ENCODE data around the gene SLC25A10.
"Not testable (repeated sequence)": the region's sequence is repeated elsewhere in the genome, so short reads cannot be mapped to it uniquely, and the experiment has no call there.

Gene SLC25A10

DNA sequence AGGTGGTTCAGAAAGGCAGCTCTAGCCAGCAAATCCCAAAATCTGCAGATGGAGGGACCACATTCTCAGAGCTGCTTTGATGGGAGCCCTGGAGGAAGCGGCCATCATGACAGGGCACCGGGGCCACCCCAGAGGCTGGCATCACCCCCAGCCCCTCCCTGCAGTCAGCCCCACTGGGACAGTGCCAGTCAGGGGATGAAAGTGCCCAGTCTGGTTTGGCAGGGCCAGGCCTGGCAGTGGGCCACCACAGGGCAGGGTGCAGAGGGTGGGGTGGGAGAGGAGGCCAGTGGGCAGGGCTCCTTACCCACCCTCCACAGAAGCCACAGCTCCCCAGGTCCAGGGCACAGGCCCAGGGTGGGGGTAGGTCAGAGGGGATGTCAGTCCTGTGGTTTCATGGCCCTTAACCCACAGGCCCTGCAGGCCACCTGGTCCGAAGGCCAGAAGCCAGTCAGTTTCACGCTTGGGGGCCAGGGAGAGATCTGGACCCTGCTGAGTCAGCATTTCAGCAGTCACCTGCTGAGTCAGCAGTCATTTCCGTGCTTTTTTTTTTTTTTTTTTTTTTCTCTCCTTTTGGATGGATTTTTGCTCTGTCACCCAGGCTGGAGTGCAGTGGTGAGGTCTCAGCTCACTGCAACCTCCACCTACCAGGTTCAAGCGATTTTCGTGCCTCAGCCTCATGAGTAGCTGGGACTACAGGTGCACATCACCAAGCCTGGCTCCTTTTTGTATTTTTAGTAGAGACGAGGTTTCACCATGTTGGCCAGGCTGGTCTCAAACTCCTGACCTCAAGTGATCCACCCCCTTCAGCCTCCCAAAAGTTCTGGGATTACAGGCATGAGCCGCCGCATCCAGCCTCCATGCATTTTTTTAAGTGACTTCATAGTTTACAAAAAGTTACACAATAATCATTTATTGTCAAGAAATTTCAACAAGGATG is 10.4 kb downstream of the SLC25A10 start:
- no peak for DNase-seq (ENCODE audit: low read depth)

DNA sequence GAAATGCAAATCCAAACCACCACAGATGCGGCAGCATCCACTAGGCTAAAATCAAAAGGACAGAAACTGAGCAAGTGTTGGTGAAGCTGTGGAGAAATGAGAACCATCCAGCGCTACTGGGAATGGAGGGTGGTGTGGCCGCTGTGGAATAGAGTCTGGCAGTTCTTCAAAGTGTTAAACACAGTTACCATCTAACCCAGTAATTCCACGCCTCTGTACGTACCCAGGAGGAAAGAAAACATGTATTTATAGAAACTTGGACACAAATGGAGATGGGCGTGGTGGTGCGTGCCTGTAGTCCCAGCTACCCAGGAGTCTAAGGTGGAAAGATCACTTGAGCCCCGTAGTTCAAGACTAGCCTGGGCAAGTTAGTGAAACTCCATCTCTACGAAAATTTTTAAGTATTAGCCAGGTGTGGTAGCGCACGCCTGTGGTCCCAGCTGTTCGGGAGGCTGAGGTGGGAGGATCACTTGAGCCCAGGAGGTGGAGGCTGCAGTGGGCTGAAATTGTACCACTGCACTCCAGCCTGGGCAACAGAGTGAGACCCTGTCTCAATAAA is 11.6 kb downstream of the SLC25A10 start:
- DNase-seq (ENCODE audit: low read depth), result no peak

DNA sequence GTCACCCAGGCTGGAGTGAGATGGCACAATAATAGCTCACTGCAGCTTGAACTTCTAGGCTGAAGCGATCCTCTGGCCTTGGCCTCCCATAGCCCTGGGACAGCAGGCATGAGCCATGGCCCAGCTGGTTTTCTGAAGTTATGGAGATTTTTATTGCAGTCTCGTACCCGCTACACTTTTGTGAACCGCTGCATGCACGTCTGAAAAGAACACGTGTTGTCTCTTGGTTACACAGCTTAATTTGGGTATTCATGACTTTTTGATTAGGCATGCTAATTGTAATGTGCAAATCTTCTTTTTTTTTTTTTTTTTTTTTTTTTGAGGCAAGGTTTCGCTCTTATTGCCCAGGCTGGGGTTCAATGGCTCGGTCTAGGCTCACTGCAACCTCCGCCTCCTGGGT is 13.4 kb downstream of the SLC25A10 start:
- no peak for DNase-seq (ENCODE audit: low read depth)

DNA sequence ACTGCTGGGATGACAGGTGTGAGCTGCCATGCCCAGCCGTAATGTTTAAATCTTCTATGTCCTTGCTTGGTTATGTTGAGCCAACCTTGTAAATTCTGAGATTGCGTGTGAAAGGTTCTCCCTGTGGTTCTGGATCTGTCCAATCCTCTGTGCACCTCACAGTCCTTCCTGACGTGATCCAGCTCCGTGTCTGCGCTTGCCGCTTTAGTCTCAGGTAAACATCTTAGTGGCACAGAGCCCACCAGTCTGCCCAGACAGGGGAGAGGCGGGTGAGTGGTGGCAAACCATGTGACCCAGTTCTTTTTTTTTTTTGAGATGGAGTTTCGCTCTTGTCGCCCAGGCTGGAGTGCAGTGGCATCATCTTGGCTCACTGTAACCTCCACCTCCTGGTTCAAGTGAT is 13.9 kb downstream of the SLC25A10 start:
- DNase-seq (ENCODE audit: low read depth), result no peak

DNA sequence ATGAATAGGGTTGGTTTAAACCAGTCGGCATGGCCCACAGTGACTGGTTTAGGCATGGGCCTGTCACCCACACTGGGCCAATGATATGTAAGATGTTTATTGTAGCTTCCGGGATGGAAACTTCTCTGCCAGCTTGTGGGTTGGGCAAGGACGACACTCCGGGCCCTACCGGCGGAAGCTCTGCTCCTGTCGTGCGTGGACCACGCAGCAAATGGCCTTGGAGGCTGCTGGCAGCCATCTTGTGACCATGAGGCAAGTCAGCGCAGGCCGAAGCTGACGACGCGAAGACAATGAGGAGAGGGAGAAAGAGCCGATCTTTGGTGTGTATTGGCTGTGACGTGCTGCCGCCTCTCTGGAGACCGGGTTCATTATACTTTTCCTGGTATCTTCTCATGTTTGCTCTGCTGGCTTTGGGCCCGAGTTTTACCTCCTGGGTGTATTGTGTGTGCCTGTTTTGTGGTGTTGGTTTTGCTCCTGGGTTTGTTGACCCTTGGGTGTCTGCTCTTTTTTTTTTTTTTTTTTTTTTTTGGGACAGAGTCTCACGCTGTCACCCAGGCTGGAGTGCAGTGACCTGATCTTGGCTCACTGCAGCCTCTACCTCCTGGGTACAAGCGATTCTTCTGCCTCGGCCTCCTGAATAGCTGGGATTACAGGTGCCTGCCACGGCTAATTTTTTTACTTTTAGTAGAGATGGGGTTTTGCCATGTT is 15.4 kb downstream of the SLC25A10 start:
- no peak for DNase-seq (ENCODE audit: low read depth)

DNA sequence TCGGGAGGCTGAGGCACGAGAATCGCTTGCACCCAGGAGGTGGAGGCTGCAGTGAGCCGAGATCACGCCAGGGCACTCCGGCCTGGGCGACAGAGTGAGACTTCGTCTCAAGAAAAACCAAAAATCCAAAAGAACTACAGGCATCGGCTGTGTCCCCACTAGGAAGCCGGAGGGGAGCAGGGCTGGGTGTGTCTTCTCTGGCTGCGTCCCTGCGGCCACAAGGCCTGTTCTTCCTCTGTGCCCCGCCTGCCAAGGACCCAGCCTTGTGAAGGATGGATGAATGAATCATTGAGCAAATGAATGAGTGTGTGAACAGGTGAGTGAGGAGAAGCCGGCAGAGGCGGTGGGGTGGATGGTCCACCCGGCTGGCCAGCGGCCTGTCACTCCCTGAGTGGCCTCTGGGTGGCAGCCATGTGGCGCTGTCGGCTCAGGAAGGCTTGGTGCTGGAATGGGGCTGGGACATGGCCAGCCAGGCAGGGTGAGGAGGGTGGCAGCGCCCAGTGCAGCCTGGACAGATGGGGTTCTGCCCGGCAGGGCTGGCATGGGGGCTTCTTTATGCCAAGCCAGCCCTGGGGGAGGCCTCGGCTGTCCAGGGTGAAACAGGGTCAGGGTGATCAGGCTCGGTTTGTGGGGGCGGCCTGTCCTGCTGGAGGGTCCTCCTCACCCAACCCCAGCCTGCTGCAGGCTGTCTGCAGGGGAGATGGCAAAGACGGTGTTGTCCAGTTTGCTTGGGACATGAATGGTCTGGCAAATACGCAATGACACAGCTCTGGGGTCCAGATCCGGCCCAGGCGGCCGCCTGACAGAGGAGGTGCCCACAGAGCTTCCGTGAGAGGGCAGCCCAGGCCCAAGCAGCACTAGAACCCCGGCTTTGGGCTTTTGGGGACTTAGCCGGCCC is 21.7 kb downstream of the SLC25A10 start:
- DNase-seq (ENCODE audit: low read depth), result peak; percentile 83

DNA sequence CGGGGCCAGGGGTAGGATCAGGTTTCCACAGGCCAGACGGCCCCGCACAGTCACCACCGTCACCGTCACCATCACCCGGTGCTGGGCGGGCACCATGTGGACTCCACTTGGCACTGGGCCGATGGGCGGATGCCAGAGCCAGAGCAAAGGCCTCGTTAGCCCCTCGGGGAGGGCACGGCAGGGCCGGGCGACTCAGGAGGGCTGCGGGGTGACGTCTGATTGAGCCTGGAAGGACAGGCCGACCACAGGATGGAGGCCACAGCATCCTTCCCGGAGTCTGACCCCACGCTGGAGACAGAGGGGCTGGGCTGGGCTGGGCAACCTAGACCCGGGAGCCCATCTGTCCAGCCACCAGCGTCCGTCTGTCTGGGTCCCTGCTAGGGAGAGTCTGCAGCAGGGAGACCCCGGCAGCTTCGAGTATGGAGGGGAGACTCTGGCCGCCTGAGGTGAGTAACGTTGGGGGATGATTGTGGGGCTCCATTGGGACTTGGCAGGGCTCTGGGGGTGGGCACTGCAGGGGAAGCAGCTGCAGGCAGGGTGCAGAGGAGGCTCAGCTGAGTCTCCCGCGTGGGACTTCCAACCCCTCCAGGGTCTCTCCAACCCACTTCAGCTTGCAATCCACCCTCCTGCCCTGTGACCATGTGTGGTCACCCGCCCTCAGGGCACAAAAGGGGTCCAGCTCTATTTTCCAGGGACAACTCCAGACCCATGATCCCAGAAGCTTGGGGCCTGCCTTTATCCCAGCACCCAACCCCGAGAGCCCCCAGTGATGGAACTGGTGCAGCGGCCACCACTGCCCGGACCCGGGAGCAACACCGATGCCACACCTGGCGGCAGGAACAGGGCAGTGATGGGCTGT is 22.6 kb downstream of the SLC25A10 start:
- DNase-seq (ENCODE audit: low read depth), result no peak

DNA sequence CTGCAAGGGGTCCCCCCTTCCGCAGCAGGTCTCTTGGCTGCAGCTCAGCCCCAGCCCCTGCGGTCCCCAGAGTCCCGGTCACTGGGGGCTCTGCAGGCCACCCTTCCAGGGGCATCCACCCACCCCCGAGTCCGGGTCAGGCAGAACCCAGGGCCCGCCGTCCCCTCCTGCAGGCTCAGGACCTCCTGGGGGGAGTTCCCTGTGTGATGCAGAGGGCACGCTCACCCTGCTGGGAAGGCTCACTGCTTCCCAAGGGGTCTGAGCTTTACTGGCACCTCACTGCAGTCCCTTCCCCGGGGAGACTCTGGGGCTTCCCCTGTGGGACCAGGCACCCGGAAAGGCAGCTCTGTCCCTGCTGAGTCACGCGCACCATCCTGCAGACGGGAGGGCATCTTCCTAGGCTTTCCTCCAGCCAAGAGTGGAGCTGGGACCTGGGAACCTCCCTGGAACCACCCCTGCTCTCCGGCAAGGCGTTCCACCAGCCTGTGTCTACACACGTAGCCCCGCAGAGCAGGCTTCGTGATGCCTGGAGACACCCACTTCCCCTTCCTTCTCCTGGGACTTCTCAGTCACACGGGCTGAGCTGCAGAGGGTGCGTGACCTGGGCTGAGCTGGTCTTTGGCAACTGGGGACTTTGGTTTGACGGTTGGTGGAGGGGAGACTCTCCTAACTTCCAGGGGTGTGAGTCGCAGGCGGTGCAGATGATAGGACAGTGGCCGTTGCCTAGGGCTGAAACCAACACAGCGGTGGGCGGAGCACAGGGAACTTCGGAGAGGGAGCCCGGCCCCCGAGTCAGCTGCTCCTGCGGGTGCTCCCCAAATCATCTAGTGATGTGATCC is 23.4 kb downstream of the SLC25A10 start:
- DNase-seq (ENCODE audit: low read depth), result peak; percentile 60

DNA sequence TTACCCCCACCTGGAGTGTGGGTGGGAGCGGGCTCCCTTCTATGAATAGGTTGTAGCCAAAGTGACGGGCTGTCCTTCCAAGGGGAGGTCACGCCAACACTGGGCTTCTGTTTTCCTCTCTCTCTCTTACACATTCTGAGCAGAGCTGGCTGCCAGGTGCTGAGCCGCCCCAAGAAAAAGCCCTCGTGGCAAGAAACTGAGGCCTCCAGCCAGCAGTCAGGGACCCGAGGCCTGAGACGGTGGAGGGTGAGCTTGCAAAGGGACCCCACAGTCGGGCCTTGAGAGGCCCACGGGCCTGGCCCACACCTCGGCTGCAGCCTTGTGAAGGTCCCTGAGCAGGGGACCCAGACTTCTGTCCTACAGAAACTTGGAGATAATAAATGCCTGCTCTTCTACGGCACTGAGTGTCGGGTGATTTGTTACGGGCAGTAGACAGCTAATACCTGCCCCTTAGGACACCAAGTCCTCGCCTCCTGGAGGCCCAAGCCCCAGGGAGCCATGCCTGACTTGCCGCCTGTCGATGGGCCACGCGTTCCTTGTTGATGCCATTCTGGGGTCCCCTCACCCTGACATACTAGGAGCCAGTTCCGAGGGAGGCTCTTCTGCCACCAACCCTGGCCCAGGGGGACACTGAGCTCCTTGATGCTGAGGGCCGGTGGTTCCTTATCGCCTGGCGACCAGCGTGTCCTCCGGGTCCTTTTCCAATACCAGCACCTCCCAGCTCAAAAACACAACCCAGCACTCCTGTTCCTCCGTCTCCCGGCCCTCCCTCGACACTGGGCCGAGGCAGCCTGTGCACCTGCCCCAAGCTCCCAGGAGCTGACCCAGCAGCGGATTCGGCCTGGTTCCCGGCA is 26.1 kb downstream of the SLC25A10 start:
- no peak for DNase-seq (ENCODE audit: low read depth)

DNA sequence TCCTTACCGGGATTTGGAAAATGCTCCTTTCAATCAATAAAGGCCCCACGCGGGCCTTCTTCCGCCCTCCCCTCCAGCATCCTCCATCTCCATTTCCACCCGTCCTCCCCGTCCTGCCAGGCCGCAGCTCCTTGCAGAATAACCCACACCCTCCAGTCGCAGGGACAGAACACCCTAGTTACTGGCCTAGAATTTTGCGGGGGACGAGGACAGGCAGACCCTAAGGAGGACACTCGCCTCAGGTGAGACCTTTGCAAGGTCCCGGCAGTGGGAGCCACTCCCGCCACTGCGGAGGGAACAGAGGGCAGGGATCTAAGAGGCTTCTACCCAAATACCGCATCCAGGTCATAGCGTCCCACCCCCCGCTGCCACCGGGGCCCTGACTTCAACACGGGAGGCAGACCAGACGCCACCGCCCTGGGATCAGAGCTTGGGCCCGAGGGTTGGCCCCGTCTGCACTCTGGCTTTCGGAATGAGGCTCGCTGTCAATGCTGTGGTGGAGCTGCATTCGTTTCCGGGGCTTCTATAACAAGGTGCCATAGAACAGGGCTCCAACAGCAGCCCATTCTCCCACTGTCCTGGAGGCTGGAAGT is 26.8 kb downstream of the SLC25A10 start:
- DNase-seq (ENCODE audit: low read depth), result no peak

DNA sequence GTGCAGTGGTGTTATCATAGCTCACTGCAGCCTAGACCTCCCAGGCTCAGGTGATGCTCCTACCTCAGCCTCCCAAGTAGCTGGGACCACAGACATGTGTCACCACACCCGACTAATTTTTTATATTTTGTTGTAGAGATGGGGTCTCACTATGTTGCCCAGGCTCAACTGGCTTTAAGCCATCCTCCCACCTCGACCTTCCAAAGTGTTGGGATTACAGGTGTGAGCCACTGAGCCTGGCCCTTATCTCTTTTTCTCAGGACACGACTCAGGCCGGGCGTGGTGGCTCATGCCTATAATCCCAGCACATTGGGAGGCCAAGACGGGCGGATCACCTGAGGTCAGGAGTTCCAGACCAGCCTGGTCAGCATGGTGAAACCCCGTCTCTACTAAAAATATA is 27.5 kb downstream of the SLC25A10 start:
- DNase-seq (ENCODE audit: low read depth), result not testable (repeated sequence)

DNA sequence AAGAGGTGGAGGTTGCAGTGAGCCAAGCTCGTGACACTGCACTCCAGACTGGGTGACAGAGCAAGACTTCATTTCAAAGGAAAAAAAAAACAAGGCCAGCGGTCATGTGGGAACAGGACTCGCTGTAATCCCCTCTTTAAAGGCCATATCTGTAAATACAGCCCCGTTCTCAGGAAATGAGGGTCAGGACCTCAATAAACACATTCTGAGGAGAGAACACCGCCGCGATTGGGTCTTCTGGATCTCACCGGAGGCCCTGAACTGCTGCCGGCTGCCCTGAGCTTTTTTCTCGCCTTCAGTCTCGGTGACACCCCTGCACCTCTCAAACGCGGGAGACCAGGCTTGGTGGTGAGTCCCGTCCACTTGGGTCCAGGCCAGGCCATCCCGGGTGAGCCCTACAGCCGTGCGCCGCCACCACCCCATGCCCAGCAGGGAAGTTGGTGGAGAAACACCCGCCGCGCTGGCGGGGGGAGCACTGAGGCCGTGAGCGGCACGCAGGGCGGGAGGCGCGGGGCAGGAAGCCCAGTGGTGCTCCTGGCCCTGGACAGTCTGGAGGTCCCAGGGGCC is 28.4 kb downstream of the SLC25A10 start:
- DNase-seq (ENCODE audit: low read depth), result no peak

DNA sequence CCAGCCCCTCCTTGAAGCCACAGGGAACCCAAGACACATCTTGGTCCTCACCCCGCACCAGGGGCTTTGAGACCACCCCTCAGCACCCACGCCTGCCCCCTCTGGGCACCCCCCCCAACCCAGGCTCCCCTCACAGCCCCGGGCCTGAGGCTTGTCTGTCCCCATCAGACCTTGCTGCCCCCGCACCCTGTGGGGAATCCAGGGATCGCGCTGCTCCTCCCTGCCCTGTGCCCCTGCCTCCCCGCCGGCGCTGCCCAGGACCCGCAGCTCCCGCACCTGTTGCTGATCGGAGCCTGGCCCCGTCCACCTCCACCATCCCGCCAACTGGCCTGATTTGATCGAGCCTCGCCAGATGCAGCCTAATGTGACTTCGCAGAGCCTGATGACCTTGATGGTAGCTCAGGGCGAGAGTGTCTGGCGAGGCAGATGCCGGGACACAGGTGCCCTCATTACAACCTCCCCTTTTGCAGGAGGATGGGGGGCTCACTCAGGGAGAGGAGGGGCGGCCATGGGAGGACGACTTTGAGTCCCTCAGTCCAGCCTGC is 29.0 kb downstream of the SLC25A10 start:
- no peak for DNase-seq (ENCODE audit: low read depth)

DNA sequence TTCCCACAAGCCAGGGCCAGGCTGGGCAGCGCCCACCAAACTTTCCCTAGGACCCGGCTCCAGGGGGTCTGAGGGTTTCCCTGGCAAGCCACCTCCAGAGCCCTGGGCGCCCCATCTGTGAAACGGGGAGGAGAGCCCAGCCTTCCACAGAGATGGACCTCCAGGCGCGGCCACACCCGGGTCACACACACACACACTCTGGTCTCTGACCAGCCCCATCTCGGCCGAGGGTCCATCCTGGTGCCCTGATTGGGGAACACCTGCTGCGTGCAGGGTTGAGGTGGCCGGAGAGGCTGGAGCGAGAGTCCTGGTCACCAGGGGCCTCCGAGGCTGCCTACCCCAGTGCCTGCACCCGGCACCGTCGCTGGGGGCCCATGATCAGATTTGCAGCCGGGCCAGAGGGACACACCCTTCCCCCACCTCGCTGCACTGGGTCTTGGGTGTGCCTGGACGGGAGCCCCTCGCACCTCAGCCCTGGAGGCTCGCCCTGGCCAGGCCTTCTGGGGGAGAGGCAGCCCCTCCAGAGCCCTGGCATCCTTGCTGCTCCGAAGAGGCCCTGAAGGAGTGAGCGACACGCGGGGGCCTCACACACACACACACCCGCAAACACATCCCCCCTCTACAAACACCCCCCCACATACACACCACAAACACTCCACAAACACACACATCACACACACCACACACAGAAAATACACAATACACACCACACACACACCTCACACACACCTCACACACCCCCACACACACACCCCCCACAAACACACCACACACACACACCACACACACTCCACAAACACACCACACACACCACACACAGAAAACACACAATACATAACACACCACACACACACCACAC is 29.7 kb downstream of the SLC25A10 start:
- peak; percentile 33 for DNase-seq (ENCODE audit: low read depth)

All from ELR (cell line).